Breast epithelium (tissue), 3 donors: ENCODE measurements around the gene GDF2.

Experiments used
- CTCF ChIP-seq, 3 donors: fragments of 450-650 bp; IDR thresholded peaks; one replicate each; pipeline ENCODE4 v1.5.1; 2016 to 2017; ENCODE audit warnings: antibody characterized with exemption in 3 of 3, mild to moderate bottlenecking in 3 of 3, moderate library complexity in 3 of 3
- POLR2A ChIP-seq: fragments of 450-650 bp; IDR thresholded peaks from one replicate; pipeline ENCODE4 v1.6.1; 2016; ENCODE audit warnings: antibody characterized with exemption, mild to moderate bottlenecking, moderate library complexity

DNA sequence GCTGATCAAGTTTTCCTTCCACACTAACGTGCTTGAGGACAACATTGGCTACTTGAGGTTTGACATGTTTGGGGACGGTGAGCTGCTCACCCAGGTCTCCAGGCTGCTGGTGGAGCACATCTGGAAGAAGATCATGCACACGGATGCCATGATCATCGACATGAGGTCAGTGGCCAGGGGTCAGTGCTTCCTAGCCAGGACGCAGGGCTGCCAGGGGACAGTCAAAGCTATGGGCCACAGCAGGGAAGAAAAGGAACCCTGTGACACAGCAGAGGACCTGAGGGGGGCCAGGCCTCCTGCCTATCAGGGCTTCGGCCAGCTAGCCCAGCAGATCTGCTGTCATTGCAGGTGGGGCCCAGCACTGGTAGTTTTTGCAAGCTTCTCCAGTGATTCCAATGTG, 31.1 kb downstream of the GDF2 start:
- no peak for TF ChIP-seq CTCF (IDR thresholded peaks at IDR 0.05)
- no peak for TF ChIP-seq POLR2A
